HS-5 (cell line): Measurements from ENCODE around the gene CYP24A1.

ENCODE experiments used
- DNase-seq: peaks from one replicate; pipeline ENCODE4 v3.0.0-alpha.2; 2012; ENCODE audit warnings: low read depth

The CYP24A1 gene

GRCh38 chr20:54156981-54157835 is 16.6 kb downstream of the CYP24A1 start:
- no peak for DNase-seq

GRCh38 chr20:54156522-54156921 is 17.3 kb downstream of the CYP24A1 start:
- no peak for DNase-seq

GRCh38 chr20:54155736-54156317 is 18.0 kb downstream of the CYP24A1 start:
- no peak for DNase-seq

- DNase-seq = no peak
Measured at GRCh38 chr20:54154439-54154838, 19.3 kb downstream of the CYP24A1 start.

- no peak for DNase-seq
Measured at GRCh38 chr20:54153847-54154246, 19.9 kb downstream of the CYP24A1 start.

- no peak for DNase-seq
Measured at GRCh38 chr20:54153041-54153327, 20.8 kb downstream of the CYP24A1 start.

- DNase-seq = no peak
Measured at GRCh38 chr20:54152227-54153040, 21.4 kb downstream of the CYP24A1 start.

GRCh38 chr20:54151511-54152226 is 22.1 kb downstream of the CYP24A1 start:
- DNase-seq = no peak

GRCh38 chr20:54151075-54151439 is 22.7 kb downstream of the CYP24A1 start:
- DNase-seq = no peak

GRCh38 chr20:54149765-54150264 is 24.0 kb downstream of the CYP24A1 start:
- DNase-seq = no peak

- DNase-seq = no peak
Measured at GRCh38 chr20:54148947-54149764, 24.6 kb downstream of the CYP24A1 start.

GRCh38 chr20:54146672-54147071 is 27.1 kb downstream of the CYP24A1 start:
- DNase-seq = no peak

GRCh38 chr20:54144847-54145414 is 28.9 kb downstream of the CYP24A1 start:
- no peak for DNase-seq

- DNase-seq = peak; percentile 100
Measured at GRCh38 chr20:54140927-54141566, 32.7 kb downstream of the CYP24A1 start.

GRCh38 chr20:54140486-54140885 is 33.3 kb downstream of the CYP24A1 start:
- DNase-seq = no peak

- no peak for DNase-seq
Measured at GRCh38 chr20:54140067-54140466, 33.7 kb downstream of the CYP24A1 start.

- no peak for DNase-seq
Measured at GRCh38 chr20:54139188-54139587, 34.6 kb downstream of the CYP24A1 start.

- DNase-seq = no peak
Measured at GRCh38 chr20:54138427-54138826, 35.4 kb downstream of the CYP24A1 start.

GRCh38 chr20:54137115-54137514 is 36.7 kb downstream of the CYP24A1 start:
- no peak for DNase-seq

- peak; percentile 100 for DNase-seq
Measured at GRCh38 chr20:54134445-54135220, 39.2 kb downstream of the CYP24A1 start.
